AG04449 (cell line): ENCODE measurements around the gene ETNK2.

Experiments
- CTCF ChIA-PET: fragments of 350-600 bp; formaldehyde crosslinking; extraction: SDS; loops from one replicate; lab custom pipeline; 2021; ENCODE audit warnings: antibody characterized with exemption; lab: Yijun Ruan, JAX
- POLR2A ChIA-PET: fragments of 400-600, 350-600 bp; formaldehyde crosslinking; extraction: SDS; loops from one replicate; lab custom pipeline; 2020; ENCODE audit warnings: antibody characterized with exemption, inconsistent platforms; lab: Yijun Ruan, JAX
- DNase-seq: peaks from one replicate; pipeline ENCODE4 v3.0.0-alpha.2; 2010; ENCODE audit warnings: low read depth, low spot score
- H3K4me3 ChIP-seq: 2 replicates; pipeline ENCODE4 v1.5.1; 2011; ENCODE audit warnings: low read depth, mild to moderate bottlenecking, control low read depth, low read length
- TF ChIP-seq, protein P1 (sequence below): IDR thresholded peaks from one replicate; pipeline ENCODE4 v1.5.1; 2011; ENCODE audit warnings: mild to moderate bottlenecking, moderate library complexity, low read length, control low read depth, inconsistent platforms; ENCODE audit not compliant: insufficient read depth; ENCODE audit errors: missing control alignments

ETNK2 gene

DNA sequence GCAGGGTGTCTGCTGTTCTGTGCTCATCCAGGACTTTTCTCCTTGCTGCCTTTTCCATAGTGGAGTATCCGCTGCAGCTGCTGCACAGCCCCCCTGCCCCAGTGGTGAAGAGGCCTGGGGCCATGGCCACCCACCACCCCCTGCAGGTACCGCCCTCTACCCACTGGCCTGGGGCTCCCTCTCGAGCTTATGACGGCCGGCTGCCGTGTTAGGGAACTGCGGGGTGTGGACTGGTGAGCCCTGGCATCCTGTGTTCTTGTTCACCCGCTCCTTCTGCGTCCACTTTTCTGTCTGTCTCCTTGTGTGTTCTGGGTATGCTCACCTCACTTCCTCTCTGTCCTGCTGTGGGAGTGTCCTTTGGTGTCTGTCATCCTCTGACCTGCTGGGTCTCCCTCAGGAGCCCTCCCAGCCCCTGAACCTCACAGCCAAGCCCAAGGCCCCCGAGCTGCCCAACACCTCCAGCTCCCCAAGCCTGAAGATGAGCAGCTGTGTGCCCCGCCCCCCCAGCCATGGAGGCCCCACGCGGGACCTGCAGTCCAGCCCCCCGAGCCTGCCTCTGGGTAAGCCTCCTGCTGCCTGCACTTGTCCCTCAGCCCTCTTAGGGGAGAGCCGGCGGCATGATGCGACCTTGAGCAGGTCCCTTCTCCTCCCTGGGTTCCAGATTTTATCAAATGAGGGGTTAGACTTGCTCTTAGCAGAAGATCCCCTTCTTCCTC lies 29.8 kb downstream of the ETNK2 start:
- DNase-seq = no peak
- H3K4me3 ChIP-seq = no peak overlapping the region
- TF ChIP-seq, protein P1, sequence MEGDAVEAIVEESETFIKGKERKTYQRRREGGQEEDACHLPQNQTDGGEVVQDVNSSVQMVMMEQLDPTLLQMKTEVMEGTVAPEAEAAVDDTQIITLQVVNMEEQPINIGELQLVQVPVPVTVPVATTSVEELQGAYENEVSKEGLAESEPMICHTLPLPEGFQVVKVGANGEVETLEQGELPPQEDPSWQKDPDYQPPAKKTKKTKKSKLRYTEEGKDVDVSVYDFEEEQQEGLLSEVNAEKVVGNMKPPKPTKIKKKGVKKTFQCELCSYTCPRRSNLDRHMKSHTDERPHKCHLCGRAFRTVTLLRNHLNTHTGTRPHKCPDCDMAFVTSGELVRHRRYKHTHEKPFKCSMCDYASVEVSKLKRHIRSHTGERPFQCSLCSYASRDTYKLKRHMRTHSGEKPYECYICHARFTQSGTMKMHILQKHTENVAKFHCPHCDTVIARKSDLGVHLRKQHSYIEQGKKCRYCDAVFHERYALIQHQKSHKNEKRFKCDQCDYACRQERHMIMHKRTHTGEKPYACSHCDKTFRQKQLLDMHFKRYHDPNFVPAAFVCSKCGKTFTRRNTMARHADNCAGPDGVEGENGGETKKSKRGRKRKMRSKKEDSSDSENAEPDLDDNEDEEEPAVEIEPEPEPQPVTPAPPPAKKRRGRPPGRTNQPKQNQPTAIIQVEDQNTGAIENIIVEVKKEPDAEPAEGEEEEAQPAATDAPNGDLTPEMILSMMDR = no peak
- ChIA-PET CTCF (interaction anchor here (1.0 to 26.8 kb wide), 2 partner anchors 8 to 257 kb away, joined by 3 to 1069 read pairs; partner anchors contain the start of gene SNRPE), POLR2A (no interaction called here)

DNA sequence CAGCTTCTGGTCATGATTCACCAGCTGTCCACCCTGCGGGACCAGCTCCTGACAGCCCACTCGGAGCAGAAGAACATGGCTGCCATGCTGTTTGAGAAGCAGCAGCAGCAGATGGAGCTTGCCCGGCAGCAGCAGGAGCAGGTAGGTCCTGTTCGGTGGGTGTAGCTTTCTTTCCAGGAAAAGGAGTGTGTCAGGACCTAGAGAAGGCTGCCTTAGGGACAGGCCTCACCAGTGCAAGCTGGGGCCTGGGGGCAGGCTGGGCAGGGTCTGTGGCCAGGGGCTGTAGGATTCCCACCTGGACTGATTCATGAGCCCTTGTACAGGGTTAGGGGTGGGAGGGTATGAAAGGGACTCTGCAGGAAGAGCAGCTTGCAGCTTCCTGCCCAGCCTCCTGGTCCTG lies 35.3 kb downstream of the ETNK2 start:
- H3K4me3 ChIP-seq = no peak overlapping the region
- TF ChIP-seq, protein P1 = no peak
- ChIA-PET CTCF (interaction anchor here (1.5 to 4.1 kb wide), 4 partner anchors 9 to 246 kb away, joined by 6 to 42 read pairs (median 8); no protein-coding TSS in a partner anchor), POLR2A (no interaction called here)
- DNase-seq = no peak

DNA sequence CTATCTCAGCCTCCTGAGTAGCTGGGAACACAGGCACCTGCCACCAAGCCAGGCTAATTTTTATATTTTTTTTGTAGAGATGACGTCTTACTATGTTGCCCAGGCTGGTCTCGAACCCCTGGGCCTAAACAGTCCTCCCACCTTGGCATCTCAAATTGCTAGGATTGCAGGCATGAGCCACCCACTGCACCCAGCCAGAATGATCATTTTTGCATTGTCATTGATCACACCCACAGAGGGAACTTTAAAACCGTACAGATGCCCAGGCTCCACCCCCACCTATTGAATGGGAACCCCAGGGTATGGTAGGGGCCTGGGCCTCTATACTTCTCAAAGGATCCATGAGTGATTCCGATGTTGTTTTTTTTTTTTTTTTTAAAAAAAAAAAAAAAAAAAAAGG lies 36.7 kb downstream of the ETNK2 start:
- no peak overlapping the region for H3K4me3 ChIP-seq
- DNase-seq = no peak
- POLR2A ChIA-PET = no interaction called here
- TF ChIP-seq, protein P1 = no peak
- CTCF ChIA-PET = interaction anchor here (2.2 to 4.1 kb wide), 2 partner anchors 10 to 14 kb away, joined by 7 to 42 read pairs; no protein-coding TSS in a partner anchor

DNA sequence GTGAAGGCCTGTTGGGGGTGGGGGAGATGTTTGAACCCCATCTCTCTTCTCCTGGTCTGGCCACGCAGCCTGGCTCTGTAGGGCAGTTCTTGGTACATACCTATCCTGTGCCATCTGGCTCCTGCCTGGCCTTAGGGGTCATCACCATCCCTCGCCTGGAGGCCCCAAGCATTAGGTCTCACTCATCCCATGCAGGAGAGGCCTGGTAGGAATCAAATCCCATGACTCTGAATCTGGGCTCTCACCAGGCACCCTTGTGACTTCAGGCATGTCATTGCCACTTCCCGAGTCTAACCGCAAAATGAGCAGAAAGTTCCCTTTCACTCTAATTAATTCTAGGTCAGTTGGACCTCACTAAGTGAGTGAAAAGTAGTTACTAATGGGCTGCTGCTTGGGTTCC lies 37.2 kb downstream of the ETNK2 start:
- TF ChIP-seq, protein P1 = no peak
- no peak for DNase-seq
- no peak overlapping the region for H3K4me3 ChIP-seq
- ChIA-PET CTCF (interaction anchor here (1.7 to 4.8 kb wide), 3 partner anchors 14 to 244 kb away, joined by 4 to 19 read pairs (median 16); no protein-coding TSS in a partner anchor), POLR2A (no interaction called here)

DNA sequence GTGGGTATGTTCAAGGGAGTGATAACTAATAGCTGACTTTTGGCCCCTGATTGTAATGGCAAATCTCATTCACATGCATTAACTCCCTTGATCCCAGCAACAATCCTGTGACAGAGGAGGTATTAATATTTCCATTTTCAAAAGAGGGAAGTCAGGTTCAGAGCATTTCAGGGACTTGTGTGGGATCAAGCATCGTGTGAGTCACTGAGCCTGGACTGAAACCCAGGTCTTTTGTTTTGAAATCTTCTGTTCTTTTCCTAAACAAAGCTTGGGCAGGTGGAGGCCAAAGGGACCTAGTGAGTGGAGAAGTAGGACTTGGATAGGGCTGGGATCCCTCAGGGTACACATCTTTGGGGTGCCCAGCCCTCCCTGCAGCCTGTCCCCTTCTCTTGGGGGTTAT lies 37.9 kb downstream of the ETNK2 start:
- POLR2A ChIA-PET = no interaction called here
- TF ChIP-seq, protein P1 = no peak
- no peak overlapping the region for H3K4me3 ChIP-seq
- no peak for DNase-seq
- CTCF ChIA-PET = interaction anchor here (0.6 to 4.8 kb wide), 5 partner anchors 15 to 267 kb away, joined by 3 to 19 read pairs (median 4); no protein-coding TSS in a partner anchor
